K562 (cell line): ENCODE results near the gene LEAP2. TPM values are rescaled to one million over a fixed set of nuclear protein-coding genes. Genes with fewer than 3 reads are reported as not detected.
A peak's percentile ranks its signal among the peaks of the same experiment; 100 is the strongest.

Source experiments
- ELF2 ChIP-seq: fragments of 250-450 bp; sonication (Bioruptor Pico); IDR thresholded peaks from 2 replicates; pipeline ENCODE4 v1.5.0; 2021; ENCODE audit warnings: mild to moderate bottlenecking
- ETS2 ChIP-seq: IDR thresholded peaks from 2 replicates; pipeline ENCODE4 v1.6.1; 2016; ENCODE audit warnings: borderline replicate concordance, missing genetic modification characterization, mild to moderate bottlenecking, moderate library complexity, missing compliant biosample characterization; ENCODE audit not compliant: poor library complexity, severe bottlenecking
- HMG20A ChIP-seq: fragments of 450-650 bp; formaldehyde crosslinking; conservative IDR thresholded peaks from 2 replicates; pipeline ENCODE4 v1.4.0; 2020; ENCODE audit warnings: mild to moderate bottlenecking, mixed read lengths
- PRPF4 ChIP-seq: fragments of 200-400 bp; formaldehyde crosslinking; IDR thresholded peaks from one replicate; pipeline ENCODE4 v1.6.1; 2017; ENCODE audit warnings: low read length, low read depth, mild to moderate bottlenecking; ENCODE audit not compliant: insufficient read depth, poor library complexity, severe bottlenecking
- RFX1 ChIP-seq: fragments of 450-650 bp; IDR thresholded peaks from 2 replicates; pipeline ENCODE4 v1.6.1; 2016; ENCODE audit warnings: mild to moderate bottlenecking, moderate library complexity
- SMC3 ChIP-seq: conservative IDR thresholded peaks from 2 replicates; pipeline ENCODE4 v1.6.1; 2011; ENCODE audit warnings: low read depth, low read length, improper control_type of control experiment; ENCODE audit not compliant: insufficient read depth
- SREBF1 ChIP-seq: fragments of 150-350 bp; IDR thresholded peaks from 2 replicates; pipeline ENCODE4 v1.6.1; 2014; ENCODE audit warnings: antibody characterized with exemption, low read depth, low read length, borderline replicate concordance
- TCF7 ChIP-seq: sonication (generic); IDR thresholded peaks from 2 replicates; pipeline ENCODE4 v1.6.1; 2016; ENCODE audit warnings: antibody characterized with exemption, borderline replicate concordance
- ZNF436 ChIP-seq: fragments of 250-450, 450-650 bp; sonication (Bioruptor Pico); formaldehyde crosslinking; IDR thresholded peaks from 2 replicates; pipeline ENCODE4 v1.7.0; 2020; ENCODE audit warnings: mild to moderate bottlenecking
- polyA plus RNA-seq, 8 experiments: library from polyadenylated mRNA; depleted of rRNA in 4 of 8; stranded (reverse) in 5 of 8; unstranded in 3 of 8; fragments of >200 nt; fragmentation: Nextera tagmentation in 2 of 8; fragmentation: Illumina TruSeq in 1 of 8; extraction: Ambion mirVana in 2 of 8; extraction: Trizol in 1 of 8; gene quantifications; 2 replicates each; pipeline versions ENCODE4 v1.2.1 to v1.2.3, GENCODE V29; 2011 to 2014; ENCODE audit warnings: inconsistent platforms in 1 of 8, missing spikeins in 1 of 8
- total RNA-seq, 7 experiments: library from RNA; depleted of rRNA in 6 of 7; stranded (reverse); fragments of >200 nt in 6 of 7; fragmentation: Illumina TruSeq in 2 of 7; extraction: Trizol in 2 of 7; gene quantifications; 2 replicates each; pipeline versions ENCODE4 v1.2.1 to v1.2.3, GENCODE V29; 2011 to 2021; ENCODE audit warnings: low replicate concordance in 1 of 7
- TF ChIP-seq, protein P1 (sequence below): fragments of 250-450 bp; sonication (Bioruptor Pico); IDR thresholded peaks from 2 replicates; pipeline ENCODE4 v1.5.1; 2021; ENCODE audit warnings: mild to moderate bottlenecking
- TF ChIP-seq, protein P2 (sequence below): fragments of 250-450 bp; sonication (Bioruptor Pico); IDR thresholded peaks from 2 replicates; pipeline ENCODE4 v1.5.0; 2021
- TF ChIP-seq, protein P3 (sequence below): fragments of 450-650 bp; IDR thresholded peaks from 2 replicates; pipeline ENCODE4 v1.6.1; 2016
- TF ChIP-seq, protein P4 (sequence below): fragments of 250-450 bp; sonication (Bioruptor Pico); IDR thresholded peaks from 2 replicates; pipeline ENCODE4 v1.5.0; 2021; ENCODE audit warnings: mild to moderate bottlenecking, moderate library complexity
- TF ChIP-seq, protein P5 (sequence below): fragments of 250-450 bp; sonication (Bioruptor Pico); IDR thresholded peaks from 2 replicates; pipeline ENCODE4 v1.8.0; 2021; ENCODE audit warnings: borderline replicate concordance, mild to moderate bottlenecking, moderate library complexity; ENCODE audit not compliant: poor library complexity, severe bottlenecking

Gene LEAP2
- total and polyA plus RNA-seq, 9 of the 15 experiments (the other 6 are each of a cell fraction or from before 2014, with no cell fraction given): 1.1 to 5.6 (median 2.5) TPM

DNA sequence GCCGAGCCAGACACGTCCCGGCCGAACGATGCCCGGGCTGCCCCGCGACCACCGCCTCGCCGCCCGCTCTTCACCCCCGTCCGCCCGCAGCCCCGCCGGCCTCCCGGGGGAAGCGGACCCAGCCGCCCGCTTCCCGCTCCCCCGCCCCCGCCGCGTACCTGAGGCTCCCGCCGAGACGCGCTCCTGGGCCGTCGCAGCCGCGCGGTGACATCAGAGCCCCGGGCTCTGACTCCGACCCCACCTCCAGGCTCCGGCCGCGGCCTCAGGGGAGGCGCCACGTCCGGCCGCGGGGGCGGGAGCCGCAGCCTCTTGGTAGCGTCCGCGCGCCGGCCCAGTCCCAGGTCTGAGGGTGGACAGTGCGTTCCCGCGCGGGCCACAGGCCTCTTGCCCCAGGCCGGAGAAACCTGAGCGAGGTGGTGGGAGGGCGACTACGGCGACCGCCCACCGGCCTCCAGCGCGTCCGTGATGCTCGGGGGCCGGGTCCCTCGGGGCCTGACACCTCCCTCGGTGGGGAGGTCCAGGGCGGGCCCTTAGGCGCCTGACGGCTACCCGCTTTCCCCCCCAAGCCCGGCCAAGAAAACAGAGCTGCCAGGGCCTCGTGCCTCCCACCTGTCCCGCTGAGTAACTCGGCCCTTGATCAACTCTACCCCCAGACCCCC lies 42.9 kb upstream of the LEAP2 start, which contains the start of gene SHROOM1 (continued):
- TF ChIP-seq, protein P1, sequence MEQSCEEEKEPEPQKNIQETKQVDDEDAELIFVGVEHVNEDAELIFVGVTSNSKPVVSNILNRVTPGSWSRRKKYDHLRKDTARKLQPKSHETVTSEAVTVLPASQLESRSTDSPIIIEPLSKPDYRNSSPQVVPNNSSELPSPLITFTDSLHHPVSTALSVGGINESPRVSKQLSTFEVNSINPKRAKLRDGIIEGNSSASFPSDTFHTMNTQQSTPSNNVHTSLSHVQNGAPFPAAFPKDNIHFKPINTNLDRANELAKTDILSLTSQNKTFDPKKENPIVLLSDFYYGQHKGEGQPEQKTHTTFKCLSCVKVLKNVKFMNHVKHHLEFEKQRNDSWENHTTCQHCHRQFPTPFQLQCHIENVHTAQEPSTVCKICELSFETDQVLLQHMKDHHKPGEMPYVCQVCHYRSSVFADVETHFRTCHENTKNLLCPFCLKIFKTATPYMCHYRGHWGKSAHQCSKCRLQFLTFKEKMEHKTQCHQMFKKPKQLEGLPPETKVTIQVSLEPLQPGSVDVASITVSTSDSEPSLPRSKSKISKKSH: no peak
- no peak for TF ChIP-seq TCF7
- TF ChIP-seq, protein P2, sequence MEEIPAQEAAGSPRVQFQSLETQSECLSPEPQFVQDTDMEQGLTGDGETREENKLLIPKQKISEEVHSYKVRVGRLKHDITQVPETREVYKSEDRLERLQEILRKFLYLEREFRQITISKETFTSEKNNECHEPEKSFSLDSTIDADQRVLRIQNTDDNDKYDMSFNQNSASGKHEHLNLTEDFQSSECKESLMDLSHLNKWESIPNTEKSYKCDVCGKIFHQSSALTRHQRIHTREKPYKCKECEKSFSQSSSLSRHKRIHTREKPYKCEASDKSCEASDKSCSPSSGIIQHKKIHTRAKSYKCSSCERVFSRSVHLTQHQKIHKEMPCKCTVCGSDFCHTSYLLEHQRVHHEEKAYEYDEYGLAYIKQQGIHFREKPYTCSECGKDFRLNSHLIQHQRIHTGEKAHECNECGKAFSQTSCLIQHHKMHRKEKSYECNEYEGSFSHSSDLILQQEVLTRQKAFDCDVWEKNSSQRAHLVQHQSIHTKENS: no peak
- TF ChIP-seq, protein P3, sequence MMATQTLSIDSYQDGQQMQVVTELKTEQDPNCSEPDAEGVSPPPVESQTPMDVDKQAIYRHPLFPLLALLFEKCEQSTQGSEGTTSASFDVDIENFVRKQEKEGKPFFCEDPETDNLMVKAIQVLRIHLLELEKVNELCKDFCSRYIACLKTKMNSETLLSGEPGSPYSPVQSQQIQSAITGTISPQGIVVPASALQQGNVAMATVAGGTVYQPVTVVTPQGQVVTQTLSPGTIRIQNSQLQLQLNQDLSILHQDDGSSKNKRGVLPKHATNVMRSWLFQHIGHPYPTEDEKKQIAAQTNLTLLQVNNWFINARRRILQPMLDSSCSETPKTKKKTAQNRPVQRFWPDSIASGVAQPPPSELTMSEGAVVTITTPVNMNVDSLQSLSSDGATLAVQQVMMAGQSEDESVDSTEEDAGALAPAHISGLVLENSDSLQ: no peak
- TF ChIP-seq HMG20A (CRISPR knock-in tag): no peak
- TF ChIP-seq PRPF4: peak; percentile 20
- no peak for TF ChIP-seq ETS2 (tag)
- TF ChIP-seq RFX1: no peak
- TF ChIP-seq SREBF1: no peak
- no peak for TF ChIP-seq ELF2 (CRISPR knock-in tag)
- TF ChIP-seq SMC3: no peak
- TF ChIP-seq, protein P4, sequence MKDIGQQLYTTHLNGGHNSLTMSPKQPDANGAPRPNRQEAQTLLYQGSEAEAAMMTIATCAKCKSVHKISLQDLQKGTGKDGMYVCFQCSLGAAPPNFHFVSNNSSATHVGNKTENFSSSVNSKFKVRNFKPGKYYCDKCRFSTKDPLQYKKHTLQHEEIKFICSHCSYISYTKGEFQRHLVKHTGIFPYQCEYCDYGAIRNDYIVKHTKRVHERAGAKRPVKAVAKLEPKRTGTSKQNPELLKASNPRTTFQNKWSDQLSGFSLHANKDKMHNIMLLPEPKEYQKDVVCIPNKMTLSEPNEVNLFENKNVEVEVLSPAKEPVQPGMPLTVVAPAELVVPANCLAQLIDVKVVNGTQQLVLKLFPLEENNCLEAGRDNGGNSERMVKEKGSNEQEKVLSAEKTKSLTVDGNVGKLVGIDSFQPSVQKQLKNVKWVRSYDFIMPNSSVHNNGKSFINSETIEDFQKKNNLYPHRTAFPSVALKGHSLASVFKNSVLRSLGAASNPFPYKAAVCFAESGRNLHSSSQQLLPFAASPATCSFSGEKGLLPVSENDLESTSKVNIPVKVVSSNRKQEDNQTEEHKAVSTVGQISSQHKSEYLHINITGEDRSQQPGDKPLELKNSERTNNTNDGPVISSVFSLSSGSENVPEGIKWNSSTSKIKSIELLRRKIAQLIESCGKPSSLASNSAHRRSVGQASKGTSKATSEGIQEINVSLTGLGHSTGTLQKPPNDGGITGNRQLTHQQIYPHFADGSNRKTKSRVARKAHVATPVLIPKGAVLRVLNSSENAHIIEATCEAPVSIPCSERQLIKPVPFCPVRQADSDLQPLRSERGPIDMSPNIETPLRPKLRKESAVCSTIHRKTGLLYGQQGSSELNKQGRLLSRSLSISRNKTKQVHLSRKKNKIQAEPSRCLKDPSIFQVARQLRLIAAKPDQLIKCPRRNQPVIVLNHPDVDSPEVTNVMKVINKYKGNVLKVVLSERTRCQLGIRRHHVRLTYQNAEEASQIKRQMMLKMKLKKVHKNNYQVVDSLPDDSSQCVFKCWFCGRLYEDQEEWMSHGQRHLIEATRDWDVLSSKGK (CRISPR knock-in tag): no peak
- TF ChIP-seq, protein P5, sequence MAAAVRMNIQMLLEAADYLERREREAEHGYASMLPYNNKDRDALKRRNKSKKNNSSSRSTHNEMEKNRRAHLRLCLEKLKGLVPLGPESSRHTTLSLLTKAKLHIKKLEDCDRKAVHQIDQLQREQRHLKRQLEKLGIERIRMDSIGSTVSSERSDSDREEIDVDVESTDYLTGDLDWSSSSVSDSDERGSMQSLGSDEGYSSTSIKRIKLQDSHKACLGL: no peak
- no peak for TF ChIP-seq ZNF436 (CRISPR knock-in tag)
